Central memory CD4-positive, alpha-beta T cell (primary cell): ENCODE results near the gene ANKRD11.
A peak's percentile ranks its signal among the peaks of the same experiment; 100 is the strongest.
"Not testable (repeated sequence)": the region's sequence is repeated elsewhere in the genome, so short reads cannot be mapped to it uniquely, and the experiment has no call there.

Experiments
- DNase-seq: peaks from one replicate; pipeline ENCODE4 v3.0.0; 2022

The ANKRD11 gene

GRCh38 chr16:89425523-89425922 is 64.8 kb downstream of the ANKRD11 start:
- no peak for DNase-seq

DNA sequence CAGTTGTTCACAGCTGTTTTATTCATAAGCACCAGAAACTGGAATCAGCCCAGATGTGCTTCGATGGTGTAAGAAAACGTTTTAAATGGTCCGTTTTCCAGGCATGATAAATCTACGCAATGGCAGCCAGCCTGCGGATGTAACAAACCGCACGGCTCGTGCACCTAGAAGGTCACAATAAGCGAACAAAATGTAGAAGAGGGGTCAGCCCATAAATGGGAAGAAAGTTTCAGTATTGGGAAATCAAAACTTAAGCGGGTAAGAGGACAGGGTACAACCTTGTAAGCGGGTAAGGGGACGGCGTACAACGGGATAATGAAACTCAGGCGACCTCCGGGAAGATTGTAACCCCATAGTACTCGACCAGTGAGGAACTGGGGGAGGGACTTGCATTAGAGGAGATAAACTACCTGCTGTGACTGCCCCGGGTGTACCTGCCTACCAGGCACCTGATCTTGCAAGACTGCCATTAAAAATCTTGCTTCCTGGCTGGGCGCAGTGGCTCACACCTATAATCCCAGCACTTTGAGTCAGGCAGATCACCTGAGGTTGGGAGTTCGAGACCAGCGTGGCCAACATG is 66.6 kb downstream of the ANKRD11 start:
- DNase-seq = no peak

GRCh38 chr16:89422905-89423630 is 67.3 kb downstream of the ANKRD11 start:
- DNase-seq = no peak

DNA sequence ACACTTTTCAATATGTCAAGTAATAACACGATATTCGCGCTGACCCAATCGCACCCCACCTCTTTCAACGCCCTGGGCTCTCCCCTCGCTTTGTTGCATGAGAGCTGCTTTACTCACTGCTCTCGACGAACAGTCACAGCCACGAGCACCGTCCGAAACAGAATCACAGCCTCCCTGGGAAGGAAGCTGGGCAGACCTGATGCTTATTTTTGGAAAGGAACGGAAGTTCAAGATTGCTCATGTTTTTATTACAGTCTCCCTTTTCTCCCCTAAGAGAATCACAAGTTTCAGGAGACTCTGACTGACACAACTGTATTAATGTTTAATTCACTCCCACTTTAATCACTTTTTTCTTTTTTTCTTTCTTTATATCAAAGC is 67.8 kb downstream of the ANKRD11 start:
- no peak for DNase-seq

GRCh38 chr16:89421300-89421699 is 69.1 kb downstream of the ANKRD11 start:
- not testable (repeated sequence) for DNase-seq

DNA sequence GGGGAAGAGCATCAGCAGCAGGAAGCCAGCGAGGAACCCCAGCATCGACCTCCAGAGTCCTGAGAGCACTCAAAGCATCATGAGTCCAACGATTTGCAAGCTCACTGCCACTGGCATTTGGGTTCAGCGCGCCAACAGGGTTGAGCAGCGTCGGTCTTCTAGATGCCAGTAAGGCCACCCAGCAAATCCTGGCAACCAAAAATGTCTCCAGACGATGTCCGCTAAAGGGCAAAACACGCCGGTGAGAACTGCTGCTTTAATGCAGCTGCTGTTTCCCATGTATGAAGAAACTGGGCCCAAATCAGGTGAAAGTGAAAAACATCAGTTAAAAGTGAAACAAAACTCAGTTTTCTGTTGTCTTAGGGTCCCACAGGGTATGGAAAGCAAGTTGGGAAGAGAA is 70.2 kb downstream of the ANKRD11 start:
- no peak for DNase-seq

GRCh38 chr16:89418352-89418751 is 72.0 kb downstream of the ANKRD11 start:
- DNase-seq = no peak

GRCh38 chr16:89417352-89417751 is 73.0 kb downstream of the ANKRD11 start:
- no peak for DNase-seq

- no peak for DNase-seq
Observed at GRCh38 chr16:89413811-89414585, 76.4 kb downstream of the ANKRD11 start.

DNA sequence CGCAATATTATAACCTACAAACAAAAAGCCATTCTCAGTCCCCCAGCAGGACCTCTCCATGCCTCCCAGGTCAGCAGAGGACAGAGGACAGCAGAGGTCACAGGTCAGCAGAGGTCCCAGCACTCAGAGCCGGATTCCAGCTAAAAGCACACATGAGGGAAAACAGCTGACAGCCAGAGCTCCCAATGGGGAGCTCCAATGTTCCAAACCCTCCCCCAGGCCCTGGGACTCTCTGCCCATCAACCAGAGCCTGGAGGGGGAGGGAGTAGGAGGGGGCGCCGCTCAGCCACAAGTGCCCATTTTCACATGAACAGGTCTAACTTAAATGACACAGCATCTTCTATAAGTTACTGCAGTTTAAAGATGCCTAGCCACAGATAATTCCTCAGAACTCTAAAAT is 77.5 kb downstream of the ANKRD11 start:
- DNase-seq = no peak

DNA sequence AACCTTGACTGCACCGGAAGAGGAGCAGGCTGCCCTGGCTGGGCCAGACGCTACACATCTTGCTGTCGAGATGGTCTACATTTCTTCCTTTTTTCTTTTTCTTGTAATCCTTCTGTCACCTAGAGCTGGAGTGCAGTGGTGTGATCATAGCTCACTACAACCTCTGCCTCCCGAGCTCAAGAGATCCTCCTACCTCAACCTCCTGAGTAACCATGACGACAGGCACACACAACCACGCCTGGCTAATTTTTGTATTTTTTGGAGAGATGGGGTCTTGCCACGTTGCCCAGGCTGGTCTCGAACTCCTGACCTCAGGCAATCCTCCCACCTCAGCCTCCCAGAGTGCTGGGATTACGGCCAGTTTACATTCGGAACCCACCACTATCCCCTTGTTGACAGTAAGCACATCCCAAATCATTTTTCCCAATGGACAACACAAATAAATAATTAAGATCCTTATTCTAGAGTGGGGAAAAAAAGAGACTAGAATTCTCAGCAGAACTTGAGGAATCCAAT is 79.0 kb downstream of the ANKRD11 start:
- DNase-seq = no peak

- peak; percentile 32 for DNase-seq
Observed at GRCh38 chr16:89410794-89411309, 79.5 kb downstream of the ANKRD11 start.

DNA sequence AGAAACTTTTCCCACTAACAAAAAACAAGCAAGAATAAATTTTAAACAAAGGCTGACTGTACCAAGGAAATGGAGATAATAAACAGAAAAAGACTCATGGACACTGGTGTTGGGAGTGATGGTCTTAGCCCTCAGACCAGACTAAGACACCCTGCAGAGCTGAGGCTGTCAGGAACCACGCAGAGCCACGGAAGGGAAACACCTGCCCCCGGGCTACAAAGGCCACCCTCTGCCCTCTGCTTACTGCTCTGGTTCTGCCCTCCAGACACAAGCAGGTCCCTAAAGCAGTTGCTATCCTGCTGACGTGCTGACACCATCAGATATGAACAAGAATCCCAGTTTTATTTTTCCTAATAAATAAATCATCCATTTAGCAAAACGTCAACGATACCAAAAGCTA is 80.0 kb downstream of the ANKRD11 start:
- no peak for DNase-seq

DNA sequence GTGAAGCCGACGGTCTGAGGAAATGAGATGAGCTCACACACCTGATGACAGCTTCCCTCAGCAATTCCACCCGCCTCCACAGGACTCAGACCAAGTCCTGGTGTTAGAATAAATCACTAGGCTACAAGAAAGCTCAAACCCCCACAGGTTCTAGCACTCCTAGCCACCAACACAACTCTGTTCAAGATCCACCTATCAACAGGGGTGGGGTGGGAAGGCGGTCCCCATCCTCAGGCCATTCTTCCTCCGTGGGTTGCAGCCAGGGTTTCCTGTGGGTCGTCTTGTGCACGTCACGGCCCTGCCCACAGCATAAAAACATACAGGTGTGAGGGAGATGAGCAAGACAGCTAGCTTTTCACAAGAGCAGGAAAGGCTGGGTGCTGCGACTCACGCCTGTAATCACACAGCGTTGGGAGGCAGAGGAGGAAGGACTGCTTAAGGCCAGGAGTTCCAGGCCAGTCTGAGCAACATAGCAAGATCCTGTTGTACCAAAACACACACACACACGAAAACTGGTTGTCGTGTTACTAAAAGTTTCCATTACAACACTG is 81.1 kb downstream of the ANKRD11 start:
- DNase-seq = peak; percentile 91

- no peak for DNase-seq
Observed at GRCh38 chr16:89408315-89408714, 82.0 kb downstream of the ANKRD11 start.

DNA sequence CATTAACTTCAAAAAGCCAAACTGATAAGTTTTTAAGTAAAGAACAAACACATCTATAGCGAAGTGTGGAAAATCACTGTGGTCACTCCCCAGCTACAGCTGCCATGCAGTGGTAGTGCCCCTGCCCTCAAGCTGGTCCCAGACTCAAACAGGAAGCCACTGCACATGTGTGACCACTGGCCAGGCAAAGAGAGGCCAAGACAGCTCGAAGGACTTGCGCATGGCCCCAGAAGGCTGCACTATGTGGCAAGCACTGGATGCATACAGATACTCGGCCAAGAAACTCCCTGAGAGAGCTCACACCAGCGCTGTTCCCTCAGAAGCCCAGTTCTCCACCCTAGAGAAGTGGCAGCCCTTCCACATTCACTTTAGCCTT is 82.4 kb downstream of the ANKRD11 start:
- no peak for DNase-seq

GRCh38 chr16:89407282-89407924 is 83.0 kb downstream of the ANKRD11 start:
- peak; percentile 46 for DNase-seq

DNA sequence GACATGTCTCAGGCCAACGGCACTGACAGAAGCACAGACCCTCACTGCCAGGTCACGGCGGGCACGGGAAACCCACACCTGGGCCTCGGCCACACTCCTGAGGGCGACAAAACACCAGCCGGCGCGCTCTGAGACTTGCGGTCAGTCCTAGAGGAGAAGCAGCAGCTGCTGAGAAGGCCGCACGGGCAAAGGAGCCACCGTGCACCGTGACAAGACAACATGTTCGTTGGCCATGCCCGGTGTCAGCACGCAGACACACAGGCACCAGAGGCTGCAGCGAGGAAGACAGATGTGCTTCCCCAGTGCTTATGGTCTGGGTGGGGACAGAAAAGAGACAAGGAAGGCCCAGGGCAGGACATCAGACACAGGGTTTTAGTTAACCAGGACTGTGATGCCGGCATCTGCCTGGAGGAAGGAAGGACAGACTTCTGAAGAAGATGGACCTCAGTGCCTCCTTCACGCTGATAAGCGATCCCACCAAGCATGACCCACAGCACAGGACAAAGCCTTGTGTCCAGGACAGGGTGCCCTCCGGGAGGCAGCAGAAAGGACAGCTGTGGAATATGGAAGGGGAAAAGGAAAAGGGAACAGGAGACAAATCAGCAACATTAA is 84.0 kb downstream of the ANKRD11 start:
- DNase-seq = no peak

DNA sequence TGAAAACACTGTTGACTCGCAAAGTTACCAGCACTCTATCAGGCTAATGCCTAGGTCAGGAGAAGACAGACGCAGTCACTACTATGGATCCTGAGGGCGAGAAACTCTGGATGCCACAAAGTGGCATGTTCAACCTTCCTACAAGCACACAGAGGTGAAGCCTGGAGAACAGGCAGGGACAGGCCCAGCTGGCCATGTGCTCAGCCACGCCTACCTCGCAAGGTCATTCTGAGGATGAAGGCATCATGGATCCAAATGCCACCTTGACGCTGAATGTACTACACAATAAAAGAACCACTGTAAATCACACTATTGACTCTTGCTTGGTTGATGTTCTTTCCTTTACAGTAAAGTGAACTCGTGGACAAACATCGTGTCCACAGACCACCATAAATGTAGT is 85.8 kb downstream of the ANKRD11 start:
- DNase-seq = no peak

DNA sequence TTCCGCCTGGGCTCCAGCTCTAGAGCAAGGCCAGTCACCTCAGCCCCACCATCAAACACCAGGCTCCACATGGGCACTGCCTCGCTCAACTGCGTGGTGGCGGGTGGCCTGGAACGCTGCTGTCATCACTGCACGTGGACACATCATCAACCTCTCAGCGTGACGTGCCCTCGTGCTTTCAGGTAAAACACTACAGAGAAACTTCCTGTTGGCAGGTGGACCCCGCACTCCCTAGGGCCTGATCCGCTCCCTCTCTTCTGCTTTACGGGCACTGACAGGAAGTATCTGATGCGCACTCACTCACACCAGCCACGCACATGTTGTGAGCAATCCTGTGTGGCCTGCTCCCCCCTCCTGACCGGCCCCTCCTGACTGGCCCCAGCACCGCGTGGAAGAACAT is 87.4 kb downstream of the ANKRD11 start:
- DNase-seq = peak; percentile 35

DNA sequence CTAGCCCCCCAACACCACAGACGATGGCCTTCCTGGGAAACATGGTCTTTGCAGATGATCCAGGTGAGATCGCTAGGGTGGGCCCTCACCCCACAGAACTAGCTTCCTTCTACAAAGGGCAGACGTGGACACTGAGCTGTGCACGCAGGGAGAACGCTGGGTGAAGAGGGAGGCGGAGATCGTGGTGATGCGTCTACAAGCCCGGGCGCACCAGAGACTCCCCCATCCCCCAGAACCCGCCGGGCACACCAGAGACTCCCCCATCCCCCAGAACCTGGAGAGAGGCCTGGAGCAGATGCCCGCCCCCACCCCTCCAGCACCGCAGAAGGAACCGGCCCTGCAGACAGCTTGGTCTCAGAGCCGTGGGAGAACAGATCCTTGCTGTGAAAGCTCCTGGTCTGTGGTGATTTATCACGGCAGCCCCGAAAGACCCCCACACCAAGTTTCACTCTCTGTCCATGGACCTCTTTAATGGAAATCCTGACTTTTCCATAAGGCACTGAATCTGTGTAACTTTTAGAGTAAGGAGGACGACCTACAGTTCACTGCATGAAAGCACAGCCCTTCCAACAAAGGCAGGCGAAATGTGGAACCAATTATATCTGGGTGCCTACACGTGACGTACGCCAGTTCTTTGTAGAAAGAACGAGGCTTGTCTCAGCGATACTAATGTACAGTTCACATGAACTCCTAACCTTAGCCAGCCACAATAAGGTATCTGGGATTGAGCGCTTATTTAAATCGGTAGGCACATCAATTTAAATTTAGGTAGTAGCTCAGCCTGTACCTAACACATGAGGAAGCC is 88.5 kb downstream of the ANKRD11 start:
- DNase-seq = no peak
